ENCODE results near the gene SKIC8.

DNA sequence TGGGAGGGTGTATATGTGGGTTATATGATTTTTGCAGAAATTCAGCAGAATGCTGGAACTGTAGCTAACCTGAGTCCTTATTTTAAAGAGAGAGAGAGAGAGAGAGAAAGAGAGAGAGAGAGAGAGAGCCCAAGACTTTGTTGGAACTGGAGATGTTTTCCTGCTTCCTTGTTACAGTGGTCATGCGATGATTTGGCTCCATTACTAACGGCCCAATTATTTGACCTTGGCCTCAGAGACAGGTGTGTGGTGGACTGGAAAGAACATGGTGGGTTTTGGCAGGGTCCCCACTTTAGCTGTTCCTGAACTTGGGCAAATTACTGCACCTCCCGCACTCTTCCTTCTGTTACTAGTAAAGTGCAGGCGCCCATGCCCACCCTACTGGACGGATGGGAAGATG, 50.3 kb downstream of the SKIC8 start:
- no peak for TF ChIP-seq EZH2 (IDR thresholded peaks at IDR 0.05; ENCODE audit: insufficient read depth, low read length)
- TF ChIP-seq, protein P1, sequence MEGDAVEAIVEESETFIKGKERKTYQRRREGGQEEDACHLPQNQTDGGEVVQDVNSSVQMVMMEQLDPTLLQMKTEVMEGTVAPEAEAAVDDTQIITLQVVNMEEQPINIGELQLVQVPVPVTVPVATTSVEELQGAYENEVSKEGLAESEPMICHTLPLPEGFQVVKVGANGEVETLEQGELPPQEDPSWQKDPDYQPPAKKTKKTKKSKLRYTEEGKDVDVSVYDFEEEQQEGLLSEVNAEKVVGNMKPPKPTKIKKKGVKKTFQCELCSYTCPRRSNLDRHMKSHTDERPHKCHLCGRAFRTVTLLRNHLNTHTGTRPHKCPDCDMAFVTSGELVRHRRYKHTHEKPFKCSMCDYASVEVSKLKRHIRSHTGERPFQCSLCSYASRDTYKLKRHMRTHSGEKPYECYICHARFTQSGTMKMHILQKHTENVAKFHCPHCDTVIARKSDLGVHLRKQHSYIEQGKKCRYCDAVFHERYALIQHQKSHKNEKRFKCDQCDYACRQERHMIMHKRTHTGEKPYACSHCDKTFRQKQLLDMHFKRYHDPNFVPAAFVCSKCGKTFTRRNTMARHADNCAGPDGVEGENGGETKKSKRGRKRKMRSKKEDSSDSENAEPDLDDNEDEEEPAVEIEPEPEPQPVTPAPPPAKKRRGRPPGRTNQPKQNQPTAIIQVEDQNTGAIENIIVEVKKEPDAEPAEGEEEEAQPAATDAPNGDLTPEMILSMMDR (IDR thresholded peaks at IDR 0.05; ENCODE audit: insufficient read depth, low read depth, low read length), result no peak

Data from astrocyte (in vitro differentiated cells and primary cell).